OCI-LY3 (cell line): Measurements from ENCODE around the gene MRPL38.

Experiments used
- EZH2phosphoT487 ChIP-seq: fragments of 200-600 bp; shearing (Covaris generic); IDR thresholded peaks from 2 replicates; pipeline ENCODE4 v1.6.1; 2018; ENCODE audit warnings: antibody characterized with exemption, mixed run types, low read depth
- TF ChIP-seq, protein P1 (sequence below): fragments of 200-600, 300-600 bp; sonication (generic); IDR thresholded peaks from 2 replicates; pipeline ENCODE4 v1.5.1; 2014; ENCODE audit warnings: antibody characterized with exemption, low read length, low read depth

DNA sequence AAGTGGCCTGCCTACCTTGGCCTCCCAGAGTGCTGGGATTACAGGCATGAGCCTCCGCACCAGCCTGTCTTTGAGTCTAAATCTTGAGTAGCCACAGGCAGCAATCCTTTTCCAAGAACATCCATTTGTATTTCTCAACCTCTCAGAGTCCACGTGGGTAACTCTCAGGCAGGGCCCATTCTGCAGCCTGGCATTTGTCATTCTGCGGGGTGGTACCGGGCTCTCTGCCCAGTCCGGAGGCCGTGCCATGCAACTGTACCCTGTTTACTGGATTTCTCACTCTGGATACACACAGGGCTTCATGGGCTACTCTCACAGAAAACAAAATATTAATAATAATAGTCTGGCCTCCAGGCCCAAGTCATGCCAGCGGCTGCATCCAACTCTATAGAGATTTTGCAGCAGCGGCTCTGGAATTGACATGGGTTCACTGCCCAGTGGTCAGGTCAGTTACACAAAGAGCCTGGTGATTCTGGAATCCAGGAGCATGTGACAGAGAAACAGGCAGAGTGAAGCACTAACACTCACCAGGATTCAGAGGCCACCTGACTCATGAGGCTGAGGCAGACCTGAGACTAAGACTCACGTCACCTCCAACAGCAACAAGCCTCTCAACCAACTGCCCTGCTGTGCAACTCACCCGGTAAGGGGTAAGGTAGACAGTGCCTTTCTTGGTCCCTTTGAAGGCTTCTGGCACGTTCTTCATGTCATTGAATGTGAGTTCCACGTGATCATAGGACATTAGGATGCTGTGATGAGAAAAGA lies 53.6 kb downstream of the MRPL38 start:
- TF ChIP-seq, protein P1, sequence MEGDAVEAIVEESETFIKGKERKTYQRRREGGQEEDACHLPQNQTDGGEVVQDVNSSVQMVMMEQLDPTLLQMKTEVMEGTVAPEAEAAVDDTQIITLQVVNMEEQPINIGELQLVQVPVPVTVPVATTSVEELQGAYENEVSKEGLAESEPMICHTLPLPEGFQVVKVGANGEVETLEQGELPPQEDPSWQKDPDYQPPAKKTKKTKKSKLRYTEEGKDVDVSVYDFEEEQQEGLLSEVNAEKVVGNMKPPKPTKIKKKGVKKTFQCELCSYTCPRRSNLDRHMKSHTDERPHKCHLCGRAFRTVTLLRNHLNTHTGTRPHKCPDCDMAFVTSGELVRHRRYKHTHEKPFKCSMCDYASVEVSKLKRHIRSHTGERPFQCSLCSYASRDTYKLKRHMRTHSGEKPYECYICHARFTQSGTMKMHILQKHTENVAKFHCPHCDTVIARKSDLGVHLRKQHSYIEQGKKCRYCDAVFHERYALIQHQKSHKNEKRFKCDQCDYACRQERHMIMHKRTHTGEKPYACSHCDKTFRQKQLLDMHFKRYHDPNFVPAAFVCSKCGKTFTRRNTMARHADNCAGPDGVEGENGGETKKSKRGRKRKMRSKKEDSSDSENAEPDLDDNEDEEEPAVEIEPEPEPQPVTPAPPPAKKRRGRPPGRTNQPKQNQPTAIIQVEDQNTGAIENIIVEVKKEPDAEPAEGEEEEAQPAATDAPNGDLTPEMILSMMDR, result no peak
- TF ChIP-seq EZH2phosphoT487, result no peak
